Measurements from ENCODE around the gene ERI2. TPM values are rescaled to one million over a fixed set of nuclear protein-coding genes. Genes with fewer than 3 reads are reported as not detected.

Gene ERI2
- total RNA-seq, 1 experiment from 2014 or later, result 22.4 TPM

GRCh38 chr16:20839504-20839903 lies 33.2 kb upstream of the ERI2 start:
- Histone ChIP-seq H2BK120ac (ENCODE audit: low read depth, low read length, poor library complexity, severe bottlenecking) (no peak overlapping the region), H2BK5ac (ENCODE audit: insufficient read length, low read length) (no peak overlapping the region), H3T11ph (ENCODE audit: low read length) (no peak overlapping the region), H3K14ac (ENCODE audit: insufficient read depth, low read length) (no peak overlapping the region), H4K5ac (ENCODE audit: insufficient read length, low read depth, low read length) (no peak overlapping the region), H4K20me1 (ENCODE audit: control insufficient read depth, insufficient read depth, insufficient read length) (no peaks in the 10 kb centered on the region), H3K4ac (ENCODE audit: low read depth, low read length) (no peak overlapping the region), H4K91ac (ENCODE audit: insufficient read length, low read depth, low read length) (no peak overlapping the region), H2BK20ac (ENCODE audit: low read depth, low read length, poor library complexity, severe bottlenecking) (no peak overlapping the region), H2BK15ac (ENCODE audit: low read depth, low read length) (no peak overlapping the region), H2AK5ac (ENCODE audit: insufficient read length, low read length) (no peak overlapping the region), H3K27me3 (ENCODE audit: insufficient read depth, low read length) (no peaks in the 10 kb centered on the region), H3K27ac (ENCODE audit: insufficient read length, low read depth, low read length) (no peak overlapping the region), H2AFZ (ENCODE audit: low read length) (no peak overlapping the region), H3K23ac (ENCODE audit: insufficient read length, low read depth, low read length) (no peak overlapping the region), H3K79me1 (ENCODE audit: insufficient read depth, low read depth, low read length, poor library complexity, severe bottlenecking) (no peaks in the 10 kb centered on the region), H3K9ac (ENCODE audit: extremely low read depth, insufficient read length, low read length) (no peak overlapping the region), H3K23me2 (ENCODE audit: insufficient read length, low read depth, low read length, poor library complexity, severe bottlenecking) (no peaks in the 10 kb centered on the region), H4K8ac (replicated peaks; ENCODE audit: insufficient read length, low read depth, low read length) (no peak overlapping the region), H3K79me2 (ENCODE audit: insufficient read depth, low read length) (no peaks in the 10 kb centered on the region), H3K4me2 (ENCODE audit: insufficient read depth, insufficient read length, low read length) (no peak overlapping the region), H3K18ac (ENCODE audit: insufficient read length, low read depth, low read length) (no peak overlapping the region), H2BK12ac (ENCODE audit: insufficient read length, low read depth, low read length) (no peak overlapping the region), H3K4me1 (ENCODE audit: insufficient read depth, low read length) (no peaks in the 10 kb centered on the region), H3K9me3 (ENCODE audit: control insufficient read depth, low read depth, low read length) (no peaks in the 10 kb centered on the region), H3K56ac (ENCODE audit: insufficient read length, low read depth, low read length) (no peak overlapping the region)
- peaks cover 28 to 54% (median 53%) of the 10 kb centered on the region in 3 experiments for H3K36me3 Mint-ChIP-seq (ENCODE audit: insufficient read depth in 1 of 3, low read depth in 3 of 3)
- no peak overlapping the region for H3K4me3 Mint-ChIP-seq
- H3K9me3 Mint-ChIP-seq, result peaks cover 6 to 10% of the 10 kb centered on the region in 2 experiments; a peak in 3 of 5 replicates
- no peaks in the 10 kb centered on the region for H3K4me1 Mint-ChIP-seq
- TF ChIP-seq CTCF (conservative IDR thresholded peaks at IDR 0.05), result no peak
- H3K27me3 Mint-ChIP-seq (ENCODE audit: low read depth), result no peaks in the 10 kb centered on the region
- H3K27ac Mint-ChIP-seq, result no peak overlapping the region
- no peak for DNase-seq
- no CpG with 5 or more reads among the region's 2 CpGs for WGBS (ENCODE audit: extremely low coverage, insufficient read length, low lambda C conversion rate)

Measured in H9 (cell line).